Cardiac fibroblast (primary cell): ENCODE results near the gene KIAA1549.

Source experiments
- DNase-seq, 2 donors: peaks; one replicate each; pipeline versions ENCODE4 v3.0.0 to v3.0.0-alpha.2; 2010; ENCODE audit warnings: low read depth in 2 of 2
- H3K4me3 ChIP-seq, 2 donors: replicated peaks in 1 of 2; 1 replicate in 1 of 2; 2 replicates in 1 of 2; pipeline ENCODE4 v1.5.1; 2011; ENCODE audit warnings: low read depth in 2 of 2, low read length in 2 of 2, mild to moderate bottlenecking in 2 of 2, moderate library complexity in 1 of 2
- CTCF ChIP-seq: IDR thresholded peaks from one replicate; pipeline ENCODE4 v1.5.1; 2011; ENCODE audit warnings: low read depth, mild to moderate bottlenecking, low read length, inconsistent platforms

Gene KIAA1549

DNA sequence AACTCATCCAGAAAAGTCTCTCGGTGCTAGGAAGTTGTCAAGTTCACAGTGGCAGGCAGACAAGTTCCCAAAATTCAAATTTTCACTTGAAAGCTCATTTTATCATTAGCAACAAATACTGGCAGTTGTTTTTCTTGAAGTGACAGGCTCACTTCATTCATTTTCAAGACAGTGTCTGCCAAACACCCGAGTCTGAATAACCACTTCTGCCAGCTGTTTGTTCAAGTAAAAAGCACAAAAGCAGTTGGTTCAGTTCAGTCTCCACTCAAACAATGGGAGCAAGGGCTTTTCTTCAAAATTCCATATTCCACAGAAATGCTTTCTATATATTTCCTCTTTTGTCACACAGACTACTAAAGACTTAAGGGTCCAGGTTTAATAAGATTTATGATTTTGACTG lies 135.5 kb downstream of the KIAA1549 start:
- no peak for DNase-seq
- TF ChIP-seq CTCF: no peak
- no peak overlapping the region for H3K4me3 ChIP-seq

DNA sequence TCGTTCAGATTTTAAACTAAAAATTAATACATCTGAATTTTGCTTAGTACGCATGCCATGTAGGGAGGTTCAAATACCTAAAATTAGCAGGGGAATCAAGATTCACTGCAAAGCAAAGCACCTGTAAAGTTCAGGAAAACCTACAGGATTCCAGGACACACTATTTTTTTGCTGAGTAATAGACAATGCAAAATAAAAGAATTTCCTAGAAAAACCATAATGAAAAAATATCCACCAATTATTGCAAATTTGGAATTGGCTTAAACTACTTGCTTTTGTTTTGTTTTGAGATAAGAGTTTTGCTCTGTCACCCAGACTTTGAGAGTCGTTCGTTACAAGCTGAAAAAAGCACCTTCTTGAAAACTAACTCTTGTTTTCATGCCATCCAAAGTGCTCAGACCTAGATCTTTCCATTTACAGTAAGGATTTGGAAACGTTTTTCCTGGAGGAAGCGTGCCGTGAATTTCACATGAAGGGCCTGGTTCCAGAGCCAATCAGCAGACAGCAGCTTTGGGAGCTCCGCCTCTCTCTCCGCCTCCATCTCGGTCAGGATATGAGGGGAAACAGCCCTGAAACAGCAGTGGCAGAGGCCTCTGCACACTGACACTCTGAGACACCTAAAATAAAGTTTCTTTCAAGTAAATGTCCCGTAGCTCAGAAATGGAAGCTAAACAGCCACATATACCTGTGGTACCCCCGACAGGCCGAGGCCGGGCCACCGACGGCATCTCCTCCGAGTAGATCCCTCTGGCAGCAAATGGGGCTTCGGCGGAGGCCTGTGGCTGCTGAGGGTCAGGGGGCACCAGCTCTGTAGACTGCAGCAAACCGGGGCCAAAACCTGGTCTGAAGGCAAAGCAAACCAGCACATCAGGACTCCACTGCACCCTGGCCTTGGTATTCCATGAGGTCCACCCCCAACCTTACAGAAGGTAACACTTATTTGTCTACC lies 137.3 kb downstream of the KIAA1549 start:
- H3K4me3 ChIP-seq: no peak overlapping the region
- DNase-seq: no peak
- no peak for TF ChIP-seq CTCF

DNA sequence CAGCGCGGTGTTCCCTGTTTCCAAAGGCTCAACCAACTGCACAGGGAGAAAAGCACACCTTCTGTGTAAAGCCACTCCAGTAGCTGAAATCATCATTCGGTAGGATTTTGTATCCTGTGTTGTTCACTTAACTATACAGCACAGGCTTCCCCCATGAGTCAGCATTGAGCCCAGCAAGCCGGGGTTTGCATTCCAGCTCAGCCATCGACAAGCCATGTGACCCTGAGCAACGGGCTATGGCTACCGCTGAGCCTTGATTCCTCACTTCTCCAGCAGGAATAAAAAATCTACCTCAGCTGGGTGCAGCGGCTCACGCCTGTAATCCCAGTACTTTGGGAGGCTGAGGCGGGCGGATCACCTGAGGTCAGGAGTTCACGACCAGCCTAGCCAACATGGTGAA lies 139.1 kb downstream of the KIAA1549 start:
- H3K4me3 ChIP-seq: no peak overlapping the region
- DNase-seq: peak; percentile 27 to 33
- no peak for TF ChIP-seq CTCF

GRCh38 chr7:138838166-138838565 lies 143.0 kb downstream of the KIAA1549 start:
- no peak overlapping the region for H3K4me3 ChIP-seq
- no peak for TF ChIP-seq CTCF
- DNase-seq: no peak

GRCh38 chr7:138837627-138838026 lies 143.6 kb downstream of the KIAA1549 start:
- TF ChIP-seq CTCF: no peak
- peak; percentile 11 to 66 for DNase-seq
- H3K4me3 ChIP-seq: no peak overlapping the region

DNA sequence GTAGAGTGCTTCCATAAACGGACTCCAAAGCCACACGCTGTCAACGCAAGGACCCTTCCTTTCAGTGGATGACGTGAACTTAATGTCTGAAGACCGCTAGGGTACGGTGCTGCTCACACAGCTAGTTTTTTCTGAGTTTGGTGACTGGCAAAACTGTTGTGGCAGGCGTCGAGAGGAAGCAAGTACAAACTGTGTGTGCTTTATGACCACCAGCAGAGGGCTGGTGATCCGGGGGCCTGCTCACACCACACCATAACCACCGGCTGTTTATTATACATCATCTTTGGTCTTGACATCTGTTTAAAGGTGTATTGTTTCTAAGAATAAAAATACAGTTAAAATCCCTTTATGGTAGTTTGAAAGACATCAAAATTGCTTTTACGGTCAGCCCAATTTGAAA lies 146.1 kb downstream of the KIAA1549 start:
- no peak for DNase-seq
- no peak overlapping the region for H3K4me3 ChIP-seq
- TF ChIP-seq CTCF: no peak
